GM03348 (cell line): ENCODE results near the gene SYTL5.

ENCODE experiments used
- DNase-seq: peaks from one replicate; pipeline ENCODE4 v3.0.0; 2012; ENCODE audit warnings: low spot score

Gene SYTL5

DNA sequence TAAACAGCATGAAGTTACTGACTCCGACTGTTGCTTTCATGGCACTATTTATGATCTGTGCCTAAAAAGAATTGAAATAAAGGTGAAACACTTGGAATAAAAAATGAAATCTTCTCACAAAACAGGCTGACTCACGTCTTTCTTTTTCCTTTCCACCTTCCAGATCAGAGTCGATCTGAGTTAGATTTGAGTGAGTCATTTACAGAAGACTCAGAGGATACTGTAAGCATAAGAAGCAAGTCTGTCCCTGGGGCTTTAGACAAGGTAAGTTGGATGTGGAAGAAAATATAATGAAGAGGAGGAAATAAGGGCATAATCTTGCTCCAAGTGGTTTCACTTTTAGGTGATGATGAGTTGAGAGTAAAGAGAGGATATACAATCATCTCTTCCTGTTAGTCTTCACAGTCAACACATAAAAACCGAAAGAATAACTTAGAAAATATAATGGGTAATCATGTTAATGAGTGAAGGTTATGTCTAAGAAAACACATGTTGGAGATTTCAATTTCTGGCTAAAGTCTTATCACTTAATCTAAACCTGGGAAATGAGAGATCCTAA lies 89.7 kb downstream of the SYTL5 start:
- DNase-seq, result no peak

DNA sequence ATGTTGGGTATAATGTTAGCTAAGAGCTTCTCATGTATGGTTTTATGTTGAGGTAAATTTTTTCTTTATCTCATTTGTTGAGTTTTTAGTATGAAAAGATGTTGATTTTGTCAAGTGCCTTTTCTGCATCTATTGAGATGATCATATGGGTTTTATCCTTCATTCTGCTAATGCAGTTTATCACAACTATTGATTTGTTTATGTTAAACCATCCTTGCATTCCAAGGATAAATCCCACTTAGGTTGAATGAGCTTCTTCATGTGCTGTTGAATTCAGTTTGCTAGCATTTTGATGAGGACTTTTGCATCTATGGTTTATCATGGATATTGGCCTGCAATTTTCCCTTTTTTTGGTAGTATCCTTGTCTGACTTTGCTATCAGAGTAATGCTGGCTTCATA lies 93.3 kb downstream of the SYTL5 start:
- no peak for DNase-seq

DNA sequence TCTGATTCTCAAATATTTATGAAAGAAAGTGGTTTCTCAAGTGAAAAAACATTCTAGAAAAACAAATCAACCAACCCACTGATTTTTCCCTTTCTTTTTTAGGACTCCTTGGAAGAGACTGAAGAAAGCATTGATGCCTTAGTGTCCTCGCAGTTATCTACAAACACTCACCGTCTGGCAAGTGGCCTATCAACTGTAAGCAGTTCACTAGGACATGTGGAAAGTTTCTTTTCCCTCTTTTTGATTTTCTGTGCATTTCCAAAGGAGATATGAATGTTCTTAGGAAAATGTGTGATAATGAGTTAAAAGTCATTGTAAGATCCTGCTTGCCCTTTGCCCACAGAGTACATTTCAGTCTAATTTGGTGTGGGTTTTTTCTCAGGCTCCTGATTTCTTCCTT lies 95.9 kb downstream of the SYTL5 start:
- DNase-seq, result no peak

DNA sequence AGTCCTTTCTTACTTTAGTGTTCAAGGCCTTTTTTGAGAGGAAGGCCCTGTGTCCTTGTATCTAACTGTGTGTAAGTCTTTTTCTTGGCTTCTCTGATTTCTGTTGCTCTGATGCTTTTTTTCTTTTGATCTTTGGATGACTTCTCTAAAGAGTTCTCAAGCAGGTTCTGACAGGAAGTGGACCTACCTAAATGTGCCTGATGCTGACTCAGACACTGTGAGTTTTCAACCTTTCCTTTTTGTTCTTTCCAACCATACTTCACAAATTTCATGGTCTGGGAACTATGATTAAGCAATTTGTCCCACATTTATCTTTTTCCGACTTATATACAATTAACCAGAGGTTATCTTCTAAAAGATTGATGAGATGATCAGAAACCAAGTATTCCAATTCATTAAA lies 96.5 kb downstream of the SYTL5 start:
- no peak for DNase-seq

DNA sequence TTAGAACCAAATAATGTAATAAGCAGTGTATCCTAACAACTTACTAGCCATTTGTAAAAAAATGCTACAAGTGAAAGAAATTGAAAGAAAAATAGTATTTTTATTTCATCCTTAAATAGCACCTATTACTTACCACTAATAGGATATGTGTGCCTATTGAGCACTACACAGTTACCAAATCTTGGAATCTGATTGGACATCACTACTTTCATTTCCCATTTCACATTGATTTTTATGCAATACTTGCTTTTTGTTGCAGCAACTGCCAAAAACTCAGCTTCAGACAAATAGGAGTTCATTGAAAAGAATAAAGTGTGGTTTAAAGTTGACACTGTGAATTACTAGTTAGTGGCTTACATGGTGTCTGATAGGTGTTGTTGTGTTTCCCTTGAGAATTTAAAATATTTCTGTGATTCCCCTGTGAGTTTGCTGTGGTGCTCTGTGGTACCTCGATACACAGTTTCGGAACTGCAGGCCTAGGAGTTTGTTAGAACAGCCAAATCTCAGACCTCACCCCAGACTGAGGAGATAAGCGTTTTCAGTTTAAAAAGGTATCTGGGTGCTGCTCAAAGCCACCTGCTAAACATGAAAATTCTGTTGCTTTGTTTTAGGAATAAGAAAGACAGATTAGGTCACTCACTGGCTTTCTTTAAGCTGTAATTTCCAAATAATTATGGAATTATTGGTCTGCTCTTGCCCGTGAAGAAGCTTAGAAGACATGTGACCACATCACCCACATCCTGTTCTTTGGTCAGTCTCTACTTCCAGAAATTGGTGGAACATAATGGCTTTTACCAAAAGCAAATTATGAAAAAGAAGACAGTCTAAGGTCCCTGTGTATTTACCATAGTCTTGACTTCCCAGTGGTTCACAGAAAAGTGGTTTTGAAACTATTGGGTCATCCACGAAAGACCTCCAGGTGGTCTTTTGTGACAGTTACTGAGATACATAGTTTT lies 97.8 kb downstream of the SYTL5 start:
- DNase-seq, result no peak

DNA sequence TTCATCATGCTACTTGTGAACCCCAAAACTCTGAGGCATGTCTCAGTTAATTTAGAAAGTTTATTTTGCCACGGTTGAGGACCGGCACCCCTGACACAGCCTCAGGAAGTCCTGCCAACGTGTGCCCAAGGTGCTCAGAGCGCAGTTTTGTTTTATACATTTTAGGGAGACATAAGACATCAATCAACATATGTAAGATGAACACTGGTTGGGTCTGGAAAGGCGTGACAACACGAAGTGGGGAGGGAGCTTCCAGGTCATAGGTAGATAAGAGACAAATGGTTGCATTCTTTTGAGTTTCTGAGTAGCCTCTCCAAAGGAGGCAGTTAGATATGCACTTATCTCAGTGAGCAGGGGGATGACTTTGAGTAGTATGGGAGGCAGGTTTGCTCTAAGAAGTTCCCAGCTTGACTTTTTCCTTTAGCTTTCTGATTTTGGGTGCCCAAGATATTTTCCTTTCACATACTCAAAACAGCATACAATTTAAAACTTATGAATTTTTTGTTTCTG lies 98.9 kb downstream of the SYTL5 start:
- DNase-seq, result no peak

DNA sequence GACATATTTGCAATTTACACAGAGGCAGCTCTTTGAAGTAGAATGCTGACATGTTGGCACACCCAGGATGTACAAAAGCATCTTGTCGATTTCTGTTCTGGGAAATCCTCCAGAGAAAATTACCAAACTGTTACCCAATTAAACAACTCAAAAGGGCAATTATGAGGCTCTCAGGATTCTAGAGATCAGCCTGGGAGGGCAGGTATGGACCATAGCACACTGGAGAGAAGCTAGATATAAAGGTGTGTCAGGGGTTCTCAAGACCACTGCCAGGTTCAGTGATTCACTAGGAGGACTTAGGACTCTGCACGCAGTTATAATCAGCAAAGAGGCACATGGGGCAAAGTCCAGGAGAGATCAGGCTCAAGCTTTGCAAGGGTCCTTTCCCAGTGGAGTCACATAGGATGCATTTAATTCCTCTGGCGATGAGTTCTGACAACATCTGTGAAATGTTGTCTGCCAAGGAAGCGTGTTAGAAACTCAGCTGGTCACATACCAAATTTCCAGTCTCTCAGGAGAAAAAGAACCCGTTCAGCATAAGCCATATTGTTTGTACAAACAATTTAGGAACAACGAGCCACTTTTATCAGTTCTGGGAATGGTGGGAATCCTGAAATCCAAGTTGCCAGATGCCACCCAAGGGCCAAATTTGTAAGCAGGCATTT lies 100.8 kb downstream of the SYTL5 start:
- DNase-seq, result no peak

DNA sequence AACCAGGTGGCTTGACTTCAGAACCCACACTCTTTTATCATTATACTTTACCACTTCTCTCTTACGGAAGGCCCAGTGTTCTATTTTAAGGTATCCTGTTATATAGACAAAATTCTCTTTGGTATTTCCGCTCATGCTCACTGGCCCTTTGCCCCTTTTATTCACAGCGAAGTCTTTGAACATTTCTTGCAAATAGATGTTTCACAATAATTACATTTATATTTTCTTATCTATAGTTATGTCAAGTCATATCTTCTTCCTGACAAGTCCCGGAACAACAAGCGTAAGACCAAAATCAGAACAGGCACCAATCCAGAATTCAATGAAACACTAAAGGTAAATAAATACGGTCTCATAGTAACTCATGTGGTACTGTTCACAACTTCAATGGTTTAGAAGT lies 102.0 kb downstream of the SYTL5 start:
- DNase-seq, result no peak

DNA sequence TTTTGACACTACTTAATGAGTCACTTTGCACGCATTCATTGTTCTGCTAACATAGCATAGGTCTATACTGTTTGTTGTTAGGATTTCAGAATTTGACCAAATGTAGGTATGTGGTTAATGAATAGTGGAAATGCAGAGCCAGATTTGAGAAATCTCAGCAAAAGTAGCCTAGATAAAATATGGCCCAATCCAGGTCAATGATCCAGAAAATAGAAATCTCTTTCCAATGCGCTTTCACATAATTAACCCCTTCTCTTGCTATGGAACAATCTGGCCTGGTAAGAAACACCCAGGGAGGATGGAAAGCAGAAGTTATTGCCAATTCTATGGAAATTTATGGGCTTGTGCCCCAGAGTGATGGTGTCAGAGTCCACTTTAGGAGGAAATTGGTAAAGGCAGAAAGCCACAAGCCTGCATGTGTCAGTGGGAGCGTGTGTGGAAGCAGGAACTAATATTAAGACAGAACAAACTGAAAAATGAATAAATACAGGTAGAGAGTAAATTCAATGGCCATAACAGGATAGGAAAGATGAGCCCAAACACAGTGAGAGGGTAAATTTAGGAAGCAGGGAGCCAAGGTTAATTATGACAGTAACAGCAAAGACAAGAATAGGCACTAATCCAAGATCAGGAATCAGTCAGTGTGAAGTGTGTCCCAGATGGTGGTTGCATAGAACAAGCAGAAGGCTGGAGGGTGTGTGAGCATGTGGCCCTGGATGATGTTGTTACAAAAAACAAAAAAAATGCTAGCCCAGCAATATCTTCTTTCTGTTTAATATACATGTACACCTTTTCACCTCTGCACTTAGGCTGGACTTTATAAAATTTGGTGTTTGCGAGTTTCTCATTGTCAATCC lies 102.9 kb downstream of the SYTL5 start:
- no peak for DNase-seq

DNA sequence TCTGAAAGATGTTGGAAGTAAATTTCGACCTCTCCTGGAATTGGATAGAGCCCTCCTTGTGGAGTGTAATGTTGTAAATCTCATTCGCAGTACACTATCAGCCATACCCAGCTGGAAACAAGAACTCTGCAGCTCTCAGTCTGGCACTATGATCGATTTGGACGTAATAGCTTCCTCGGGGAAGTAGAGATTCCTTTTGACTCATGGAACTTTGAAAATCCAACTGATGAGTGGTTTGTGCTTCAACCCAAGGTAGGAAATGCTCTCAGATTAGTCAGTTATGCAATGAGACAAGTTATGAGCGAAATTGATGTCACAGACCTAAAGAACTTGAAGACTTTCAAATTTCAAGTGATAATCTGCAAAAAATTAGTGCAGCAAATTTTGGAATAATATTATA lies 103.9 kb downstream of the SYTL5 start:
- DNase-seq, result no peak

DNA sequence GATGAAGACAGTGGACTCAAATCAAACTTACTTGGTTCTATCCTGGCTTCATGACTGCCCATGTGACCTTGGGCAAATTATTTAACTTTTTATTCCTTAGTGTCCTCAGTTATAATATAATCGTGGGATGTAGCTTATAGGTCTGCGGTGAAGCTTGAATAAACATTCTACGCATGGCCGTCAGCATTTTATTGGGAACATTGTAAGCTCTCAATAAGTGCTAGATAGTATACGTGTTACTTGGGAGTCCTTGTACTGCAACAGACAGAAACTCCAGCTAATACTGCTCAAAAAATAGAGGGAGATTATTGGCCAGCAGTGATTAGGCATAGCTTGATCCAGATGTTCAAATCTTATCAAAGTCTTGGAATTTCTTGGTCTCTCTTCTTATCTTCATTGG lies 104.8 kb downstream of the SYTL5 start:
- DNase-seq, result no peak

DNA sequence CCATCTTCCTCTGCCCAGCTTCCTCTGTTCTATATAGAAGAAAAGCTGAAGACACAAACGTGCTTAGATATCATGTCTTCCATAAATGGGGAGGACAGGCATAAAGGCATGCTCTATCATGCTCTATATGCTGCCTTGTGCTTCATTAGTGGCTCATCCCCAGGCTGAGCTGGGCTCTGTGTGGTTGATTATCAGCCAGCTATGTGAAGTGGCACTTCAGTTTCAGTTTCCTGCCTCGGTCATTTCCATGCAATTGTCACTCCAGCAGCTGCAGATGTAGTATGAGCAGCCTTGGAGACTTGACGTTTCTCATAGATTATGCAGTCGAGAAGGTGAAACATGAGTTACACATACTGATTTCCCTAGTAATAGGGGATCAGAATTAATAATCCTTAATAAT lies 106.2 kb downstream of the SYTL5 start:
- DNase-seq, result no peak

DNA sequence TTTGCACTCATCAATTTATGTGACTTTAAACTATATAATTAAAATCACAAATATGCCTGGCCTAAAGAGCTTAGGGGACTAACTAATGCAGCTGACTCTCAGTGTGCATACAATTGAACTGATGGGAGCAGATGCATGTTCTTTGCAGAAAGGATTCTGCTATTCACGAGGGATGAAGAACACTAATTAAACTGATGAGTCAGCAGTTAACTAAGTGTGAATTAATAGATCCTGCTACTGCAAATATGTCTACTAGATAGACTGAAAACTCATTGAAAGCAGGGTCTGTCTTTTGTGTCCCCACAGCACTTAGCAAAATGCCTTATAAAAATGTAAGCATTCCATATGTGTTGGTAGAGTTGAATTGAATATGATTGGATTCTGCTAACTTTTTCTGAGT lies 110.4 kb downstream of the SYTL5 start:
- DNase-seq, result no peak

DNA sequence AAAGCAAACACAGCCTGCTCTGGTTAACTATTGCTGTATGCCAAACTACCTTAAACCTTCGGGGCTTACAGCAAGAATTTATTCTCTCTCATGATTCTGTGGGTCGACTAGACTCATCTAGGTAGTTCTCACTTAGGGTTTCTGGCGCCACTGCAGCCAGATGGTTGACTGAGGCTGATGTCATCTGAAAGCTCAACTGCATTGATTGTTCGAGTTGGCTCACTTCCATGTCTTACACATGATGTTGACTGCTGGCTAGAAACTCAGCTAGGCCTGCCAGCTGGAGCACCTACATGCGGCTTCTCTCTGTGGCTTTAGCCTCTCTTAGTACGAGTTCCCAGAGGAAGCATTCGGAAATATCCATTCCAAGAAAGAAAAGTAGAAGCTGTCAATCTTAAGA lies 111.1 kb downstream of the SYTL5 start:
- DNase-seq, result no peak

DNA sequence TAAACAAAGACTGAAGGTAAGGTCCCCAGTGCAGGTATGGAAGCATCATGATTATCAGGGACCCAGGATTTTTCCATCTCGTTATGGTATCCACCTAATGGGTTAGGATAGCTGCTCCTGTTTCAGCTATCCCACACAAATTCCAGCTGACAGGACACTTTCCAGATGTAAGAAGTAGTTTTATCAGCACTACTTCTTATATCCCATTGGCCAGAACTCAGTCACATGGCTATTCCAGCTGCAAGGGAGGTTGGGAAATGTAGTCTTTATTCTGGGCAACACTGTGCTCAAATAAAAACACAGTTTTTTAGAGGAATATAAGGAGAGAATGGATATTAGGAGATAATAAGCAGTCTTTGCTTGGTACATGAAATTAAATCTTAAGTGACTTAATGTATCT lies 117.6 kb downstream of the SYTL5 start:
- DNase-seq, result no peak

DNA sequence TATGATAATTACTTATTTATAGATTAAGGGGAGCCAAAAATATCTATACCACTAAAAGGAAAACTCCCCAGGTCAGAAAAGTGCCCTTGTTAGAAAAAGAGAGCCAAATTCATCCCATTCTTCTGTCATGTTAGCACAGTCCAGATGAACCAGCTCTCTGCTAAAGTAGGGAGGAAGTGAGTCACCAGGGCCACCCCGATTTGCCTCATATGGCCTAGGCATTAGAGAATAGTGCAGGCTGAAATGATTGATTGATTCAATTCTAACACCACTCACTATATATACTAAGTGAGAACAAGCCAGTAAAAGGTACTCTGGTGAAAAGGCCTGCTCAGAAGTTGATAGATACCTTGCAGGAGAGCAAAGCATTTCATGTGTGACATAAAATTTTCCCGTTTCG lies 119.8 kb downstream of the SYTL5 start:
- DNase-seq, result no peak

DNA sequence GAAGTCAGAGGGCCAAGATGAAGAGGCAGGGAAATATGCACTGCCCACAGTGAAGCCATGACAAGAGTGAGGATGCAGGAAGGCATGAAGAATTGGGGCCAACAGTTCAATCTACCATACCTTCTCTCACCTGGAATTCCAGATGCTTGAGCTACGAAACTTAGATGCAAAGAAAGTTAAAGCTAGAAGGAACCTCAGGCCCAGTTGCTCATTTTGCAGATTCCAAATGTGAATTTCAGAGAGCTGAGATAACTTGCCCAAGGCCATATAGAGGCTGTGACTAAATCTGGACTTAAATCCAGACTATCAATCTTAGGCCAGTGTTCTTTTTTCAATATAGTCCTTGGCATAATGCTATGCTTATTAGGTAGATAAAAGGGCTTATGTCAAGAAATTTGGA lies 121.6 kb downstream of the SYTL5 start:
- DNase-seq, result no peak

DNA sequence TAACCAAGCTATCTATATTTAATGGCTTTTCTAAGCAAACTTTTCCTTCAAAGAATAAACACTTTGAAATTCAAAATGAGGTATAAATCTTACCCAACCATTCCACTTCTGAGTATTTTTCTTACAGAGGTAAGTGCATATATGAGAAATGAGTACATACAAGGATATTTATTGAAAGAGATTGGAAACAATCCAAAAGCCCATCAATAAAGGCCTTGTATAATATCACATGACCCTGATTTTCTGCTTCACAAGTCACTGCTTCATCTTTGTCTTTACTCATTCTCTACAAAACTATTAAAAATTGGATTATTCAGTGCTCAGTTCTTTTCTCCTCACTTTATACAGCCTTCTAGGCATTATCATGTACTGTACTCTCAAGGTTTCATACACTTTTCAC lies 123.0 kb downstream of the SYTL5 start:
- DNase-seq, result no peak

DNA sequence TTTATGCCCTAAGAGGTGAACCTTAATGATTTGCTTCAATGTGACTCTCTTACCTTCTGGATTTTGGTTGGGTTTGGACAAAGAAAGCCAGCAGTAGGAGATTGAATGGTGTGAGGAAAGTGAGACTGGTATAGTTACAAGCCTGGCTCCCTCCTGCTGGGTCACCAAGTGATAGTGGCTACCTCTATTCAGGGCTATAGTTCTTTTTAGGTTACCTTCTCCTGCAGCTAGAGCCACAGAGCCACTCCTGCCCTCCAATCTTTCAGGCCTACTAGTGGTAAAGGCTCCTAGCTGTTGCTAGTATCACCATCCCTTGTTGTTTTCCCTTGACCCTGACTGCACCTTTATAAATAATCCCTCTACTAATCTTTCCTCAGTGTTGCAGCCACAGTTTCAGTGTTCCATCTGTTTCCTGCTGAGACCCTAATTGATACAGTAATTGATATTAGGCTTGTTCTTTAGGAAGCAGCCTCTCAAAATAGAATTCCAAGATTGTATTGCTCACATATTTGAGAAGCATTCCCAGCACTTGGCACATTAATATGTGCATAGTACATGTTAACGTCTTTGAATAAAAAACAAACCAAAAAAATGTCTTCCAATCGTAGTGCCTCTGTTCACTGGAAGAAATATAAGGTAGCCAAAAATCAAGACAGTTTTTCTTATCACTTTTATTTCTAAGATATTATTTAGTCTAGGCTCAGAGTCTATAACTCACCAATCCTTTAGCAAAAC lies 132.0 kb downstream of the SYTL5 start:
- no peak for DNase-seq

DNA sequence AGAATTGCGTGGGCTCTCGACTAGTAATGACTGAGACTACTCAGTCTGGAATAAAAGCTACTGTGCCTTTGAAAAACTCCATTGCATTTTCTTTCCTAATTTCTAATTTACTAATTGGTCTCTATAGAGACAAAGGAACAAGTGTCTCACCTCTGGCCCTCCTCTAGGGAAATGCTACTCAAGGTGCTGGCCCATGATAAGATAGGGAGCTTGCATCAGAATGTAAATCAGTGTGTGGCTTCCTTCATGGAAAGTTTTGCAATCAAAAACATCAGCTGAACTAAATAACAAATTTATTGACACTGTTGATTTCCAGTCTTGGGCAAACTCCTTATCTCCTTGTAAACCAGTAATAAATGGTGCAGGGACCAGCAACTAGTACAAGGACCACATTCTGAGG lies 132.5 kb downstream of the SYTL5 start:
- no peak for DNase-seq

DNA sequence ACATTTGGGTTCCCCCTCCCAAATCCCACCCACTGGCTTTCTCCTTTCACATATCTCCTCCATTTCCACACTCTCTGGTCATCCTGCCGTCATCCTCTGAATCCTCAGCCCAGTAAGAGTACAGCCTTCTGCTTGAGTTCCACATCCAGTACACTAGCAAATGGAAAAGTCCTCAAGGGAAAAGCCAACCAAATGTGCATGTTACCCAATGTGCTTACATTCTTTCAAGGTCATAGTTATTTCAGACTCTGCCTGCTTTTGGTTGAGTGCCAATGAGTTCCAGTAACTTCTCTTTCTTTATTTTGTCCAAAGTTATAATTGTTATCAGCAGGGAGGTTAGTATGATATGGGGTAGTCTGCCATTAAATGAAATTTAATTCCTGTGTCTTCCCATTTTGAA lies 136.3 kb downstream of the SYTL5 start:
- peak; percentile 11 for DNase-seq
